NCI-H146 treated with DMSO at 0.1 percent for 48 hours (cell line): ENCODE results near the gene HADHA.

Experiments used
- DNase-seq: peaks from one replicate; lab custom pipeline; 2025; ENCODE audit not compliant: unreplicated experiment; lab: John Stamatoyannopoulos, UW

HADHA gene

DNA sequence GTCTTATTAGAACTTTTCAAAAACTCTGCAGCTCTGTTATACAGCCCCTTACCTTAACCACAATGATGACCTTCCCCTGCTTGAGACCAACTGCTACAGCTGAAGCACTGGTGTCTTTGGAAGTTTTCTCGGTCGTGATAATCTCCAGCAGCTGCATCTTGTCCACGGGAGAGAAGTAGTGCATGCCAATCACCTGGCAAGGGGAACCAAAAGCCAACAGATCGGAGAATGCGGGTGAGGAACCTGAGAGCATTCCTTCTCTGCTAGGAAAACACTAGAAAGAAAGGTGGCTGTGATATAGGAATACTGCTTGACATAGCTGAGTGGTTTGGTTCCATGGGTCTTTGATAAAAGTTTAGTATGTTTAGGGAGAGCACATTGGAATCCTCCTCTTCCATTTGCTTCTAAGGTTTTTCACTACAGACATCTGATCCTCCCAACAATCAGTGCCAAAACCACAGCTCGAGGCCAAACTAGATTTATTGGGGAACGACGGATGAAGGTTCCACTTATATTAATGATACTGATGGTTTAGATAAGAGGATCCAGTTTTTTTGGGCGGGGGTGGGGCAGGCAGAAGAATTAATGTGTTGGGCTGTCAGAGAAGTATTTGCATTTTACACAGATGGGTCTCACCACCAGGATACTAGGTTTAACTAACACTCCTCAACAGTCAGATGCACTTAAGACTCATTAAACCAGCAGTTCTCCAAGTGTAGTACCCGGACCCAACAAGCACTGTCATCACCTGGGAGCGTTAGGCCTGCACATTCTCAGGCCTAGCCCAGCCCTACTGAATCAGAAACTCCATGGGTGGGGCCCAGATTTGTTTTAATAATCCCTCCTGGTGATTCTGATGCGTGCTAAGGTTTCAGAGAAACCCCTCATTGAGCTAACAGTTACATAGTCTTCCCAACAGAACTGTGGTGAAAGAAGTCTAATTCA is 49.1 kb downstream of the HADHA start:
- no peak for DNase-seq

- no peak for DNase-seq
These were observed 50.7 kb downstream of the HADHA start for GRCh38 chr2:26193578-26194231.

GRCh38 chr2:26191316-26192159 is 52.9 kb downstream of the HADHA start:
- no peak for DNase-seq

- no peak for DNase-seq
These were observed 54.1 kb downstream of the HADHA start for GRCh38 chr2:26190369-26190768.

DNA sequence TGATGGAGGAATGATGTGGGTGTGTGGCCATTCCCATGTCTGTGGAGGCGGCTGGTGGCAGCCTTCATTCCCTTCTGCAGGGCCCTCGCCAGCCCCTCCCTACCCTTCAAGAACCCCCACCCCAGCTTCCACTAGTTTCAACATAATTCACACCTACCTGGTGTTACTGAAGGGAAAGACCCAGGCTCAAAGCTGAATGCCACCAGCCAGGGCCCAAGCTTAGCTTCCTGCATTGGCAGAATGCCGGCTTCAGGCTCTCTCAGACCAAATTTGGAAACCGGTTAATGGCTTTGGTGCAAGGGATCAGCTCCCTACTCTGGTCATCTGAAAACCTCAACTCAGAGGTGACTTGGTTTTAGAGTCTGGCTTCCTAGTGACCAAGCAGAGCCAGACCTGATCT is 54.7 kb downstream of the HADHA start:
- no peak for DNase-seq

DNA sequence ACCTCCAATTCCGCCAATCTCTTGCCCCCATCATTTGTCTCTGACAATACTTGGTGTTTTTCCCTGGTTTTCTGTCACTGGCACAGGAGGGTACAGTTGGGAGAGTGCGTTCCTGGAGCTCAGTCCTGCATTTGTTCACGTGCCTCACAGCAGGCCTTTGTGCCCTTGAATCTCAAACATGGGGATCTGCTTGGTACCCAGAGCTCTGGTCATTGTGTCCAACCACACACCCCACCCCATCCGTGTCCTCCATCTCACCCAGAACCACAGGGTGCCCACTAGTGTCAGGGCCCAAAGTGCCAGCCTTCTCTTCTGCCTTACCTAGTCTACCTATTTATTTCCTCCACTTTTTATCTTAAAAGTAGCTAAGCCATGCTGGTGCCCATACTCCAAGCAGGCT is 55.3 kb downstream of the HADHA start:
- DNase-seq: no peak

DNA sequence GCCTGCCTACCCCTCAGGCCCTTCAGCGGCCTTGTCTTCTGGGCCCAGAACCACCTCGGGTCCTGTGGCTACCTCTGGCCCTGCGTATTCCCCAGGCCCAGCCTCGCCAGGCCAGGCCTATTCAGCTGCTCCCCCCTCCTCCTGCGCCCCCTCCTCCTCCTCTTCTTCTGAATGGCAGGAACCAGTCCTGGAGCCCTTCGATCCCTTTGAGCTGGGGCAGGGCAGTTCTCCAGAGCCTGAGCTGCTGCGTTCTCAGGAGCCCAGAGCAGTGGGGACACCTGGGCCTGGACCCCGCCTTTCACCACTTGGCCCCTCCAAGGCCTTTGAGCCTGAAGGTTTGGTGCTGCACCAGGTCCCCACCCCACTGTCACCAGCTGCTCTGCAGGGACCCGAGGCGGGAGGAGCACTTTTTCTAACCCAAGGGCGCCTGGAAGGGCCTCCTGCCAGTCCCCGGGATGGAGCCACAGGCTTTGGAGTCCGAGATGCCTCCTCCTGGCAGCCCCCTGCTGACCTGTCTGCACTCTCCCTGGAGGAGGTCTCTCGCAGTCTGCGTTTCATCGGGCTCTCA is 56.8 kb downstream of the HADHA start:
- no peak for DNase-seq

DNA sequence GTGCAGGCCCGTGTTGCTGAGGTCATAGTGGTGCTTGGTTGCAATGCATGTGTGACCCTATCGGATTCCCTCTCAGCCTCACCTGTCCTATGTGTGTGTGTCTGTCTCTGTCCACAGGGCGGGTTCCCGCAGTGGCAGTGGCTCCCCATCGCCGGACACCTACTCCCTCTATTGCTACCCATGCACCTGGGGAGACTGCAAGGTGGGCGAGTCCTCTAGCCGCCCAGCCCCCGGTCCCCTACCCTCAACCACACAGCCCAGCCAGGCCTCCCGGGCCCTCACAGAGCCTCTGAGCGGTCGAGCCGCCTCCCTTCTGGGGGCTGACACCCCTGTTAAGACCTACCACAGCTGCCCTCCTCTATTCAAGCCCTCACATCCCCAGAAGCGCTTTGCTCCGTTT is 57.3 kb downstream of the HADHA start:
- no peak for DNase-seq

DNA sequence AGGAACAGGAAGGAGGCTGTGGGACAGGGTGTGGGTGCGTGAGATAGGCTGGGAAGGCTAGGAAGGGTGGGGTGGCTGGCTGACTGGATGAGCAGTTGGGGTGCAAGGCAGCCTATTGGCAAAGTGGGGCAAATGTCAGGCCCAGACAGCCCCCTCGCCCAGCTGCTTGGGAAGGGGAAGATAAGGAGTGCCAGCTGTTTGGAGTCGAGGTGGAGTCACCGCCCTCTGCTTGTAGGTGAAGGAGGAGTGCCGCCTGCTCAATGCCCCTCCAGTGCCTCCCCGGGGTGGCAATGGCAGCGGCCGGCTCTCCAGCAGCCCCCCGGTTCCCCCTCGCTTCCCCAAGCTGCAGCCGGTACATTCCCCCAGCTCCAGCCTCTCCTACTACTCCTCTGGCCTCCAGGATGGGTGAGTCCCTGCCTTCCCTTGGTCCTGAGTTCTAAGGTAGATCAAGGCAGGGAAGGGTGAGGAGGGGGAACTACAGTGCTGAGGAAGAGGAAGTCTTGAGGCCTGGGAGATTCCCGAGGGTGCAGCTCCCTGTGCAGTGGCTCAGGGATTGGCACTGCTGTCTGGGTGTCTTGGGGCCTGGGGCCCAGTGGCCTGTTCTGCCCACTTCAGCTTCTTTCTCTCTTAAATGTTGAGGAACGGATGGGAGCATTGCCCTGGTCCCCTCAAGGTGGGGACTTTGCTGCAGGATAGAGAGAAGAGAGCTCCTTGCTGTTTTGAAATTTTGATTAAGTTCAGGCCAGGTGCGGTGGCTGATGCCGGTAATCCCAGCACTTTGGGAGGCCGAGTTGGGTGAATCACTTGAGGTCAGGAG is 58.3 kb downstream of the HADHA start:
- no peak for DNase-seq

DNA sequence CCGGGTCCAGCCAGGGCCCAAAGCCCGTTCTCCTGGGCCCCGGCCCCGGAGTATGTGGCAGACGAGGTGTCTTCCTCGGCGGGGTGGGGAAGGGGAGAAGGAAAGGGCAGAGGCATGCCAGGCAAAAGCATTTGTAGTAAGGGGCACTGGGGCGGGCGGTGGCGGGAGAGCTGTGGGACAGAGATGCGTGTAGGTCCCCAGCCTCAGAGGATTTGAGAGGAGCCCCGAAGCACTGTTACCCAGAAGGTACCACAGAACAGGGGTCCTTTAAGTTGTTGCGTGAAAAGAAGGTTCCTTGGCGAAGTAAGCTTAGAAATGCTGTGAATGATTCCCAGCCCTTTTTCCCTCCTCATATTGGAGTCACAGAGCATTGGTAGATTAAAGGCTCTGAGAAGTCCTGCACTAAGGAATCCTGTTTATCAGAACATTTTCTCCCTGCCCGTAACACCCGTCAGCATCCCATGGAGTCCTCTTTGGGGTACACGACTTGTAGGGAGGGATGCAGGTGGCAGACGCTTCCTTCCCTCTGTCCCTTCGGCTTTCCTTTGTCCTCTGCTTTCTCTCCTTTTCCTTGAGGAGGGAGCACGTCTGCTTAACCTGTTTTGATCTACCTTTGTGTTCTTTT is 59.0 kb downstream of the HADHA start:
- no peak for DNase-seq

GRCh38 chr2:26184555-26185303 is 59.7 kb downstream of the HADHA start:
- no peak for DNase-seq

DNA sequence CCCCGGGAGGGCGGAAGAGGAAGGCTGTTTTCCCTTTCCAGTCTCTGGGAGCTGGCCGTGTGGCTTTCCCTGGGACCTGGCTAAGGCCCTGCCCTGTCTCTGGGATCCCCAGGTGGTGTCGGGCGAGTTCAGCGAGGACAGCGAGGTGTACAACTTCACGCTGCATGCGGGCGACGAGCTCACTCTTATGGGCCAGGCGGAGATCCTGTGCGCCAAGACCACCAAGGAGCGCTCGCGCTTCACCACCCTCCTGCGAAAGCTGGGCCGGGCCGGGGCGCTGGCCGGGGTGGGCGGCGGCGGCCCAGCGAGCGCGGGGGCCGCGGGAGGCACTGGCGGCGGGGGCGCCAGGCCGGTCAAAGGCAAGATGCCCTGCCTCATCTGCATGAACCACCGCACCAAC is 60.3 kb downstream of the HADHA start:
- DNase-seq: no peak

DNA sequence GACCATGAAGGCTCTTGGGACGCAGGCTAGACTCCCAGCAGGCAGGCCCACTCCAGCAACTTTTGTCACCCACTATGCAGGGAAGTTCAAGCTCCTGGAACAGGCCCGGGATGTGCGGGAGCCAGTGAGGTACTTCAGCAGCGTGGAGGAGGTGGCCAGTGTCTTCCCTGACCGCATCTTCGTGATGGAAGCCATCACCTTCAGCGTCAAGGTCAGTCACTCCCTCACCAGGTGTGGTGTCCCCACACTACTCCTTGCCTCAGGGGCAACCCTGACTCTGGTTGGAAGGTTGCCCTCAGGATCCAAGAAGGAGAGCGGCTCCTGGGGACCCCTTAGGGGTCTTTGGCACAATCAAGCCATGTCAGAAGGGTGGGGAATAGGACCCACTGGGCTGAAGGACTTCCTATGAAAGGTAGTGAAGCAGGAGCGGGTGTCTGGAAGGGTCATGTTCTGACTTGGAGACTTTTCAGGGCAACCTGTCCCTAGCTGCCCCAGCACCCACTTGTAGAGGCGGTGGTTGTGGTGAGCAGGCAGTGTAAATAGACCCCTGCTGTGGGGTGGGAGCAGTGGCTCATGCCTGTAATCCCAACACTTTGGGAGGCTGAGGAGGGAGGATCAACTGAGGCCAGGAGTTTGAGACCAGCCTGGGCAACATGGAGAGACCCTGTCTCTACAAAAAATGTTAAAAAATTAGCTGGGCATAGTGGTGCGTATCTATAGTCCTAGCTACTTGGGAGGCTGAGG is 61.4 kb downstream of the HADHA start:
- no peak for DNase-seq

DNA sequence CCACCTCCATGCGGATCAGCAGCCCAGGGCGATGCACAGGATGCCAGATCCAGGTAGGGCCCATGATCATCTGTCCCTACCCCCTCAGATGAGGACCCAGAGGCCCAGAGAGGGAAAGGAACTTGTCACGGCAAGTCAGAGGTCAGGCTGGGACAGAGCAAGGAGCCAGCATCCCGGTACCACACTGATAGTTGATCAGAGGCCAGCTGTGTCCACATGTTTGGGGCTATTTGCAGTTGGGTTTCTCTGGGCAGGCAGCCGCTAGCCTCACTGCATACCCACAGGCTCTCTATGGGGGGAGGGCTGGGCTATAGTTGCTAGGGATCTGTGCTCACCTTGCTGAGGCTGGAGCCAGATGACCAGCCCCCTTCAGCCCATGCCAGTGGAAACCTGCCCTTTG is 62.0 kb downstream of the HADHA start:
- DNase-seq: no peak

GRCh38 chr2:26179446-26179913 is 65.0 kb downstream of the HADHA start:
- no peak for DNase-seq

GRCh38 chr2:26178746-26179436 is 65.5 kb downstream of the HADHA start:
- no peak for DNase-seq

DNA sequence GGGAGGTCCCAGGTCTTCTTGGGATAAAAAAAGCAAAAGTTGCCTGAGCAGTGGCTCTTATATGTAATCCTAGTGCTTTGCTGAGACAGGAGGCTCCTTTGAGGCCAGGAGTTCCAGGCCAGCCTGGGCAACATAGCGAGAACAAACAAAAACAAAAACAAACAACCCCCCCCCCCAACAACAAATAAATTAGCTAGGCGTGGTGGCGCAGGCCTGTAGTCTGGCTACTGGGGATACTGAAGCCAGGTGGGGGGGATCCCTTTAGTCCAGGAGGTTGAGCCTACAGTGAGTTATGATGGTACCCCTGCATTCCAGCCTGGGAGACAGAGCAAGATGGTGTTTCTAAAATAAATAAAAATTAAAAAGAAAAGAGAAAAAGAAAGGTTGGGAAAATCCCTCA is 66.2 kb downstream of the HADHA start:
- no peak for DNase-seq

DNA sequence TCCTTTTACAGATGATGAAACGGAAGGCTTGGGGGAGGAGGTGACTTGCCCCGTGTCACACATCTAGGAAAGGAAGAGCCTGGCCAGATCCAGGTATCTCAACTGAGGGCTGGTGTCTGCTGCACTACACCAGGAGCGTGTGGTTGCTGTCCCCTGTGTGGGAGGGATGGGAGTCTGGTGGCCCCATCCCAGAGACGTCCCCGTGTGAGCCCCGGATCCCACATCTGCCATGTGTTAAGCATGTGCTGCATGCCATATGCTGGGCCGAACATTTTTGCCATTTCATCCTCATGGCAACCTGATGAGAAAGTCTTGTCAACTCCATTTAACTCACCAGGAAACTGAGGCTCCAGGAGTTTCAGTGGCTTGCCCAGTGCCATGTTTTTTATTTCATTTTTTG is 67.3 kb downstream of the HADHA start:
- no peak for DNase-seq
